Measurements from ENCODE around the gene KIAA0408. TPM values are rescaled to one million over a fixed set of nuclear protein-coding genes. Genes with fewer than 3 reads are reported as not detected.

Gene KIAA0408
- total RNA-seq, 2 donors from 2014 or later = 1.5 to 6.3 TPM

DNA sequence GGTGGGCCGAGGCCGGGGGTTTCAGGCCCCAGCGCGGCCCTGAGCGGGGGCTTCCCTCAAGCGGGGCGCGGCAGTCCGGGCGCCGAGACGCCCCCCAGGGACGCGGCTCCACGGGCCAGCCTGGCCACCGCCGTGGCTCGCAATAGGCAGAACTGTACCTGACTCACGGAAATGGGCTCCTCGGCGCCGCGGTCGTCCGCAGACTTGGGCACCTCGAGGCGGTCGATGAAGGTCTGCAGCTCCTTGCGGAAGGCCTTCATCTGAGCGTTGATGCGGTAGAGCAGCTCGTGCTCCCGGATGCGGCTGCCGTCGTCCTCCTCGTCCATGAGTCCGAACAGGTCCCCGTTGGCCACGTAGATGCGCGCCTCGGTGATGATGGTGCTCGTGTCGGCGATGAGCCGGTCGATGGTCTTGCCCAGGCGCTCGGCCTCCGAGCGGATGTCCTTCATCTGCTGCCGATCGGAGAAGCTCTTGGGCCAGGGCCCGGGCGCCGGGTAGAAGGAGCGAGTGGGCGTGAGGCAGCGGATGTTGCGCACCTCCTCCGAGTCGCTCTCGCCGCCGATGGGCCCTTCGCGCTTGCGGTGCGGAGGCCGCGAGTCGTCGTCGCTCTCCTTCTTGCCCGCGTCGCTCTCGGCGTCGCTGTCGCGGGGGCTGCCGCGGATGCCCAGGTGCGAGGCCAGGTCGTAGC, 16.1 kb upstream of the KIAA0408 start:
- no peaks in the 10 kb centered on the region for H3K9me3 ChIP-seq
- TF ChIP-seq POLR2A (IDR thresholded peaks at IDR 0.05) = no peak
- TF ChIP-seq, protein P1, sequence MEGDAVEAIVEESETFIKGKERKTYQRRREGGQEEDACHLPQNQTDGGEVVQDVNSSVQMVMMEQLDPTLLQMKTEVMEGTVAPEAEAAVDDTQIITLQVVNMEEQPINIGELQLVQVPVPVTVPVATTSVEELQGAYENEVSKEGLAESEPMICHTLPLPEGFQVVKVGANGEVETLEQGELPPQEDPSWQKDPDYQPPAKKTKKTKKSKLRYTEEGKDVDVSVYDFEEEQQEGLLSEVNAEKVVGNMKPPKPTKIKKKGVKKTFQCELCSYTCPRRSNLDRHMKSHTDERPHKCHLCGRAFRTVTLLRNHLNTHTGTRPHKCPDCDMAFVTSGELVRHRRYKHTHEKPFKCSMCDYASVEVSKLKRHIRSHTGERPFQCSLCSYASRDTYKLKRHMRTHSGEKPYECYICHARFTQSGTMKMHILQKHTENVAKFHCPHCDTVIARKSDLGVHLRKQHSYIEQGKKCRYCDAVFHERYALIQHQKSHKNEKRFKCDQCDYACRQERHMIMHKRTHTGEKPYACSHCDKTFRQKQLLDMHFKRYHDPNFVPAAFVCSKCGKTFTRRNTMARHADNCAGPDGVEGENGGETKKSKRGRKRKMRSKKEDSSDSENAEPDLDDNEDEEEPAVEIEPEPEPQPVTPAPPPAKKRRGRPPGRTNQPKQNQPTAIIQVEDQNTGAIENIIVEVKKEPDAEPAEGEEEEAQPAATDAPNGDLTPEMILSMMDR (IDR thresholded peaks at IDR 0.05) = no peak
- no peak for TF ChIP-seq POLR2AphosphoS5 (IDR thresholded peaks at IDR 0.05)
- no peaks in the 10 kb centered on the region for H3K27me3 ChIP-seq (replicated peaks; ENCODE audit: insufficient read depth)
- H3K36me3 ChIP-seq = no peaks in the 10 kb centered on the region
- no peak for DNase-seq (ENCODE audit: low spot score)
- WGBS = 93% methylated on average over 87 of the region's 87 CpGs
- H3K4me3 ChIP-seq = no peak overlapping the region
- H3K27ac ChIP-seq = no peak overlapping the region
- H3K4me1 ChIP-seq (replicated peaks) = no peaks in the 10 kb centered on the region
- intact Hi-C loops (cut with DNase I) = no loop called here

DNA sequence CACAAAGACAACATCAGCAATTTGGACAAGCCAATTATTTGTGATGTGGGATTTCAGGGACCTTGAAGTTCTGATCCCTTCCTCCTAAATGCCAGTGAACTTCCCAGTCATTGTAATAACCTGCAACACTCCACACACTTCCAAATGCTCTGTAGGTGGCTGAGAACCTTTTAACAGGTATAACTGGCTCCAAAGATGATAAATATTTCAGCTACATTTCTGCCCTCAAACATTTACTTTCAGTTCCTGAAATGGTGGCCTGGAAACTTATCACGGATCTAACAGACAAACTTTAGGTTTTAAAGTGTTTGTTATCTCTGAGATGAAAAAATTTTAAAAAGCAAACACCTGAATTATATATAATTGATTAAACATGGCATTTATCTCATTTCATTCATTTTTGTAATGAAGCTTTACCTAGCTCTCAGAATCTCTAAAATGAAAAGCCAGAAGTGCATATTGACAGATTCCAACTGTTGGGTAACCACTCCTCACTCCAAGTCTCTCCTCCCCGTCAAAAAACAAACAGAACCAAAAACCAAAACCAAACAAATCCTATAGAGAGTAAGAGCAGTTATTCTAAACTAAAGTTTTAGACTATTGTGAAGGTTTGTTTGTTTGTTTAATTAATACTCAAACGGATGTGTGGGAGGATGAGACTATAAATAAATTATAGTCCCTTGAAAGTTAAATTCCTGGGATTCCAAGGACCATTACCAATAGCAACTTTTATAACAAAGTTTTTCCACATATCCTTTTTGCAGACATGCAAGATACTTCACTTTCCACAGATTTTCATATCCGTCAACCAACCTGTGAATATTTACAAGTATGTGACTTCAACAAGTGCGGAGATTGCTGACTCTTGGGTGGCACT, 12.4 kb upstream of the KIAA0408 start:
- Histone ChIP-seq H3K27me3 (replicated peaks; ENCODE audit: insufficient read depth) (no peaks in the 10 kb centered on the region), H3K4me1 (replicated peaks) (no peaks in the 10 kb centered on the region), H3K4me3 (no peak overlapping the region), H3K9me3 (no peaks in the 10 kb centered on the region), H3K27ac (no peak overlapping the region), H3K36me3 (no peaks in the 10 kb centered on the region)
- DNase-seq (ENCODE audit: low spot score) = no peak
- intact Hi-C loops (cut with DNase I) = no loop called here
- 55% methylated on average over 5 of the region's 5 CpGs for WGBS
- TF ChIP-seq POLR2AphosphoS5 (IDR thresholded peaks at IDR 0.05) = no peak
- TF ChIP-seq, protein P1 (IDR thresholded peaks at IDR 0.05) = no peak
- TF ChIP-seq POLR2A (IDR thresholded peaks at IDR 0.05) = no peak

DNA sequence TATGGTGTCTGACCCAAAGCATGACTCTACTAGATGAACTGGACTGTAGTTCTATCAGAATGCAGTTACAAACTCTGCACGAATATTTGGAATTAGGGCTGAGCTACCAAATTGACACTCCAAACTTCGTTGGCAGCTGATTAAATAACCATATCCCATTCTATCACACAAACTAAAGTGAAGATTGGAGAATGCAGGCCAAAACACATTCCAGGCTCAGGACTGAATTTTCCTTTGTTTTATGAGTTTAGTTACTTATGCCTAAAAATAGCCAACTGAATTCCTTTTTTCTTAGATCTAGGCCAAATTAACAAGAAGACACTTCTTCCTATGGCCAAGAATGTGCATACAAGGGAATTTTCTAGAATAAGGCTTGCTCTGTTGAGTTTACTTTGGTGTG, 9.7 kb upstream of the KIAA0408 start:
- intact Hi-C loops (cut with DNase I) = loop anchor here (5.0 kb wide), 1 partner anchor 48 kb away; the partner anchor contains the start of gene MTCL3
- H3K27ac ChIP-seq = no peak overlapping the region
- no peaks in the 10 kb centered on the region for H3K9me3 ChIP-seq
- no peaks in the 10 kb centered on the region for H3K36me3 ChIP-seq
- DNase-seq (ENCODE audit: low spot score) = no peak
- TF ChIP-seq, protein P1 (IDR thresholded peaks at IDR 0.05) = no peak
- TF ChIP-seq POLR2A (IDR thresholded peaks at IDR 0.05) (no peak), POLR2AphosphoS5 (IDR thresholded peaks at IDR 0.05) (no peak)
- no peaks in the 10 kb centered on the region for H3K4me1 ChIP-seq (replicated peaks)
- no peak overlapping the region for H3K4me3 ChIP-seq
- 47% methylated on average over 2 of the region's 2 CpGs for WGBS
- no peaks in the 10 kb centered on the region for H3K27me3 ChIP-seq (replicated peaks; ENCODE audit: insufficient read depth)

DNA sequence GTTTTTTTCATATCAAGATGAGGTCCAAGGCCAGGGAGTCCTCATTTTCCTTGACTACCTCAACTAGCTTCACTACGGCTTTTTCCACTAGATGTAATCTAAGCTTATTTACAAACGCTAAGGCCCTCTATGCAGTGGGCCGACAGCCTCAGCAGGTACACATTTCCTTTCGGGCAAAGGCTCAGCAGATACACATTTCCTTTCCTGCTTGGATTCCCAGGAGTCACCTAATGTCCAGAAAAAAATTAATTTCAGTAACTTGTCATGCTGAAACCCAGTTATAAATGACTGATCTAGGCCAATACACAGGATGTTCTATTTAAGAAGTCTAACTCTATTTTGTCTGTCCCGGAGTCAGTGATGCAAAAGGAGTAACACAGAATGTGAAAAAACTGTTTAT, 7.2 kb upstream of the KIAA0408 start:
- Histone ChIP-seq H3K9me3 (no peaks in the 10 kb centered on the region), H3K27me3 (replicated peaks; ENCODE audit: insufficient read depth) (no peaks in the 10 kb centered on the region), H3K4me1 (replicated peaks) (no peaks in the 10 kb centered on the region), H3K4me3 (no peak overlapping the region), H3K36me3 (no peaks in the 10 kb centered on the region), H3K27ac (no peak overlapping the region)
- 88% methylated on average over 5 of the region's 5 CpGs for WGBS
- no peak for DNase-seq (ENCODE audit: low spot score)
- intact Hi-C loops (cut with DNase I) = loop anchor here (5.0 kb wide), 1 partner anchor 51 kb away; the partner anchor contains the start of gene MTCL3
- TF ChIP-seq POLR2A (IDR thresholded peaks at IDR 0.05) = no peak
- TF ChIP-seq POLR2AphosphoS5 (IDR thresholded peaks at IDR 0.05) = no peak
- TF ChIP-seq, protein P1 (IDR thresholded peaks at IDR 0.05) = no peak

Measured in prostate gland (tissue), 2 donors.